ENCODE results near the gene TRPV5.
A peak's percentile ranks its signal among the peaks of the same experiment; 100 is the strongest.

TRPV5 gene

GRCh38 chr7:142932386-142933091 is 1.0 kb downstream of the TRPV5 start:
- CTCF ChIA-PET: no interaction called here
- Mint-ChIP-seq H3K4me3 (no peak overlapping the region), H3K36me3 (no peaks in the 10 kb centered on the region), H3K27ac (no peak overlapping the region), H3K27me3 (peaks cover 10% of the 10 kb centered on the region), H3K4me1 (no peaks in the 10 kb centered on the region), H3K9me3 (no peaks in the 10 kb centered on the region)
- DNase-seq: no peak

GRCh38 chr7:142930126-142930730 is 3.3 kb downstream of the TRPV5 start:
- Mint-ChIP-seq H3K27me3 (peaks cover 14% of the 10 kb centered on the region), H3K4me3 (no peak overlapping the region), H3K36me3 (no peaks in the 10 kb centered on the region), H3K9me3 (no peaks in the 10 kb centered on the region), H3K4me1 (no peaks in the 10 kb centered on the region), H3K27ac (no peak overlapping the region)
- DNase-seq: no peak
- CTCF ChIA-PET: no interaction called here

- CTCF ChIA-PET: no interaction called here
- no peaks in the 10 kb centered on the region for H3K9me3 Mint-ChIP-seq
- H3K4me1 Mint-ChIP-seq: no peaks in the 10 kb centered on the region
- DNase-seq: no peak
- peaks cover 6% of the 10 kb centered on the region for H3K27me3 Mint-ChIP-seq
- H3K27ac Mint-ChIP-seq: no peak overlapping the region
- no peaks in the 10 kb centered on the region for H3K36me3 Mint-ChIP-seq
- H3K4me3 Mint-ChIP-seq: no peak overlapping the region
Measured at GRCh38 chr7:142927949-142928348, 5.6 kb downstream of the TRPV5 start.

GRCh38 chr7:142927085-142927745 is 6.3 kb downstream of the TRPV5 start:
- Mint-ChIP-seq H3K4me3 (no peak overlapping the region), H3K27me3 (peaks cover 6% of the 10 kb centered on the region), H3K4me1 (no peaks in the 10 kb centered on the region), H3K36me3 (no peaks in the 10 kb centered on the region), H3K27ac (no peak overlapping the region), H3K9me3 (no peaks in the 10 kb centered on the region)
- CTCF ChIA-PET: no interaction called here
- no peak for DNase-seq

- CTCF ChIA-PET: interaction anchor here (1.1 kb wide), 1 partner anchor 27 kb away, joined by 3 read pairs; no protein-coding TSS in a partner anchor
- H3K27ac Mint-ChIP-seq: no peak overlapping the region
- DNase-seq: peak; percentile 26
Measured at GRCh38 chr7:142925413-142925812, 8.1 kb downstream of the TRPV5 start.

GRCh38 chr7:142923391-142923790 is 10.2 kb downstream of the TRPV5 start:
- no peaks in the 10 kb centered on the region for H3K36me3 Mint-ChIP-seq
- H3K4me1 Mint-ChIP-seq: no peaks in the 10 kb centered on the region
- CTCF ChIA-PET: no interaction called here
- H3K27ac Mint-ChIP-seq: no peak overlapping the region
- no peaks in the 10 kb centered on the region for H3K9me3 Mint-ChIP-seq
- peaks cover 19% of the 10 kb centered on the region for H3K27me3 Mint-ChIP-seq
- no peak overlapping the region for H3K4me3 Mint-ChIP-seq
- DNase-seq: no peak

More at GRCh38 chr7:142925413-142925812, 8.1 kb downstream of the TRPV5 start:
- no peak overlapping the region for H3K4me3 Mint-ChIP-seq
- H3K36me3 Mint-ChIP-seq: no peaks in the 10 kb centered on the region
- H3K9me3 Mint-ChIP-seq: no peaks in the 10 kb centered on the region
- H3K27me3 Mint-ChIP-seq: peaks cover 9% of the 10 kb centered on the region
- no peaks in the 10 kb centered on the region for H3K4me1 Mint-ChIP-seq

- no peak overlapping the region for H3K27ac Mint-ChIP-seq
- peaks cover 26% of the 10 kb centered on the region for H3K27me3 Mint-ChIP-seq
- H3K36me3 Mint-ChIP-seq: no peaks in the 10 kb centered on the region
- CTCF ChIA-PET: no interaction called here
- no peaks in the 10 kb centered on the region for H3K9me3 Mint-ChIP-seq
- no peak overlapping the region for H3K4me3 Mint-ChIP-seq
- H3K4me1 Mint-ChIP-seq: no peaks in the 10 kb centered on the region
- no peak for DNase-seq
Measured at GRCh38 chr7:142919656-142920055, 13.9 kb downstream of the TRPV5 start.

GRCh38 chr7:142918901-142919300 is 14.6 kb downstream of the TRPV5 start:
- H3K36me3 Mint-ChIP-seq: no peaks in the 10 kb centered on the region
- no peak overlapping the region for H3K4me3 Mint-ChIP-seq
- CTCF ChIA-PET: no interaction called here
- peaks cover 30% of the 10 kb centered on the region for H3K27me3 Mint-ChIP-seq
- no peaks in the 10 kb centered on the region for H3K4me1 Mint-ChIP-seq
- no peak overlapping the region for H3K27ac Mint-ChIP-seq
- DNase-seq: no peak
- H3K9me3 Mint-ChIP-seq: no peaks in the 10 kb centered on the region

GRCh38 chr7:142917447-142917846 is 16.1 kb downstream of the TRPV5 start:
- CTCF ChIA-PET: no interaction called here
- H3K9me3 Mint-ChIP-seq: no peaks in the 10 kb centered on the region

GRCh38 chr7:142916508-142916907 is 17.0 kb downstream of the TRPV5 start:
- Mint-ChIP-seq H3K27ac (no peak overlapping the region), H3K9me3 (no peaks in the 10 kb centered on the region), H3K4me1 (no peaks in the 10 kb centered on the region), H3K27me3 (peaks cover 38% of the 10 kb centered on the region), H3K36me3 (no peaks in the 10 kb centered on the region), H3K4me3 (no peak overlapping the region)
- DNase-seq: no peak
- CTCF ChIA-PET: interaction anchor here (0.7 kb wide), 1 partner anchor 85 kb away, joined by 3 read pairs; no protein-coding TSS in a partner anchor

More at GRCh38 chr7:142917447-142917846, 16.1 kb downstream of the TRPV5 start:
- no peaks in the 10 kb centered on the region for H3K4me1 Mint-ChIP-seq
- H3K36me3 Mint-ChIP-seq: no peaks in the 10 kb centered on the region
- no peak overlapping the region for H3K4me3 Mint-ChIP-seq
- no peak for DNase-seq
- no peak overlapping the region for H3K27ac Mint-ChIP-seq
- peaks cover 36% of the 10 kb centered on the region for H3K27me3 Mint-ChIP-seq

GRCh38 chr7:142915315-142915714 is 18.2 kb downstream of the TRPV5 start:
- peaks cover 47% of the 10 kb centered on the region for H3K27me3 Mint-ChIP-seq
- CTCF ChIA-PET: interaction anchor here (1.0 kb wide), 1 partner anchor 34 kb away, joined by 3 read pairs; no protein-coding TSS in a partner anchor
- no peak for DNase-seq
- H3K9me3 Mint-ChIP-seq: no peaks in the 10 kb centered on the region
- H3K27ac Mint-ChIP-seq: no peak overlapping the region
- H3K4me1 Mint-ChIP-seq: no peaks in the 10 kb centered on the region
- H3K4me3 Mint-ChIP-seq: no peak overlapping the region
- H3K36me3 Mint-ChIP-seq: no peaks in the 10 kb centered on the region

- H3K4me1 Mint-ChIP-seq: no peaks in the 10 kb centered on the region
- CTCF ChIA-PET: interaction anchor here (0.9 kb wide), 1 partner anchor 301 kb away, joined by 3 read pairs; no protein-coding TSS in a partner anchor
- H3K27me3 Mint-ChIP-seq: peaks cover 44% of the 10 kb centered on the region
- no peak overlapping the region for H3K4me3 Mint-ChIP-seq
- H3K9me3 Mint-ChIP-seq: no peaks in the 10 kb centered on the region
- H3K36me3 Mint-ChIP-seq: no peaks in the 10 kb centered on the region
- DNase-seq: no peak
- no peak overlapping the region for H3K27ac Mint-ChIP-seq
Measured at GRCh38 chr7:142914121-142914520, 19.4 kb downstream of the TRPV5 start.

- CTCF ChIA-PET: interaction anchor here (0.9 kb wide), 1 partner anchor 302 kb away, joined by 3 read pairs; no protein-coding TSS in a partner anchor
- H3K4me1 Mint-ChIP-seq: no peaks in the 10 kb centered on the region
- no peaks in the 10 kb centered on the region for H3K9me3 Mint-ChIP-seq
- DNase-seq: no peak
- H3K27me3 Mint-ChIP-seq: peaks cover 38% of the 10 kb centered on the region
- H3K4me3 Mint-ChIP-seq: no peak overlapping the region
- no peaks in the 10 kb centered on the region for H3K36me3 Mint-ChIP-seq
- H3K27ac Mint-ChIP-seq: no peak overlapping the region
Measured at GRCh38 chr7:142913566-142913965, 20.0 kb downstream of the TRPV5 start.

- no peaks in the 10 kb centered on the region for H3K4me1 Mint-ChIP-seq
- CTCF ChIA-PET: interaction anchor here (0.9 kb wide), 1 partner anchor 302 kb away, joined by 3 read pairs; no protein-coding TSS in a partner anchor
- no peaks in the 10 kb centered on the region for H3K9me3 Mint-ChIP-seq
- no peak for DNase-seq
- no peak overlapping the region for H3K27ac Mint-ChIP-seq
- H3K27me3 Mint-ChIP-seq: peaks cover 33% of the 10 kb centered on the region
- no peaks in the 10 kb centered on the region for H3K36me3 Mint-ChIP-seq
- H3K4me3 Mint-ChIP-seq: no peak overlapping the region
Measured at GRCh38 chr7:142913051-142913450, 20.5 kb downstream of the TRPV5 start.
